ENCODE measurements around the gene ADAM20. TPM values are rescaled to one million over a fixed set of nuclear protein-coding genes. Genes with fewer than 3 reads are reported as not detected.

The ADAM20 gene
- polyA plus RNA-seq, 1 donor (not counting 4 experiments of a cell fraction or from before 2014, with no cell fraction given): 0.09 TPM

DNA sequence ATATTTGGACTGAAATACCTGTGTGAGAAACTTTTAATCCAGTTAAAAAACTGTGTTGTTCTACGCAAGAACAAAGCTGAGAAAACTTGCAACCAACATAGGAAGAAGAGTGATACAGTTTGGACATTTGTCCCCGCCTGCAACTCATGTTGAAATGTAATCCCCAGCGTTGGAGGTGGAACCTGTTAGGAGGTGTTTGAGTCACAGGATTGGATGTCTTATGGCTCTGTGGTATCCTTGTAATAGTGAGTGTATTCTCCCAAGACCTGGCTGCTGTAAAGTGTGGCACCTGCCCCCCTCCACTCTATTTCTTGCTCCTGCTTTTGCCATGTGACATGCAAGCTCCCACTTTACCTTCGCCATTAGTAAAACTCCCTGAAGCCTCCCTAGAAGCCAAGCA, 28.6 kb upstream of the ADAM20 start:
- H3K27ac ChIP-seq (ENCODE audit: control insufficient read depth, insufficient read depth, low read length): no peak overlapping the region
- no peak for FAIRE-seq
- peaks cover 4 to 8% of the 10 kb centered on the region in 2 experiments for H3K36me3 ChIP-seq (ENCODE audit: control insufficient read depth in 2 of 2, extremely low read depth in 1 of 2, insufficient read depth in 2 of 2, low read length in 2 of 2)
- H2AFZ ChIP-seq (ENCODE audit: control insufficient read depth, low read length): no peak overlapping the region
- H3K9ac ChIP-seq (ENCODE audit: control insufficient read depth, extremely low read depth, insufficient read depth, low read length): no peak overlapping the region
- no peak overlapping the region for H3K4me3 ChIP-seq (ENCODE audit: control insufficient read depth in 2 of 3, extremely low read depth in 1 of 3, insufficient read depth in 2 of 3, low read depth in 1 of 3, low read length in 3 of 3)
- dilution Hi-C loops (cut with MboI; ENCODE audit: extremely low pct_ligation_motif_present, low sequenced_read_pairs): no loop called here
- H4K20me1 ChIP-seq (ENCODE audit: control insufficient read depth, extremely low read depth, insufficient read depth, low read length): peaks cover 5% of the 10 kb centered on the region
- no peaks in the 10 kb centered on the region for H3K9me3 ChIP-seq (ENCODE audit: control insufficient read depth, low read depth, low read length)
- no peak for DNase-seq (ENCODE audit: low read depth, low spot score)
- peaks cover 3% of the 10 kb centered on the region for H3K9me1 ChIP-seq (ENCODE audit: control insufficient read depth, extremely low read depth, insufficient read depth, low read length)
- H3K4me2 ChIP-seq (ENCODE audit: control insufficient read depth, extremely low read depth, insufficient read depth, low read depth, low read length): no peak overlapping the region
- TF ChIP-seq CTCF (optimal IDR thresholded peaks at IDR 0.05 in 1 of 3, IDR thresholded peaks at IDR 0.05 in 1 of 3, conservative IDR thresholded peaks at IDR 0.05 in 1 of 3; ENCODE audit: extremely low read depth in 1 of 3, insufficient read depth in 2 of 3, low read length in 3 of 3) (no peak), EZH2 (IDR thresholded peaks at IDR 0.05; ENCODE audit: low read length) (no peak)
- H3K27me3 ChIP-seq (ENCODE audit: control insufficient read depth, extremely low read depth, insufficient read depth, low read length): no peaks in the 10 kb centered on the region
- no peaks in the 10 kb centered on the region for H3K4me1 ChIP-seq (ENCODE audit: control insufficient read depth, extremely low read depth, insufficient read depth, low read length)
- H3K79me2 ChIP-seq (ENCODE audit: control insufficient read depth, insufficient read depth, low read length): no peaks in the 10 kb centered on the region

GRCh38 chr14:70558356-70558755, 23.6 kb upstream of the ADAM20 start:
- Histone ChIP-seq H3K4me1 (ENCODE audit: control insufficient read depth, extremely low read depth, insufficient read depth, low read length) (peaks cover 8% of the 10 kb centered on the region), H3K36me3 (ENCODE audit: control insufficient read depth in 2 of 2, extremely low read depth in 1 of 2, insufficient read depth in 2 of 2, low read length in 2 of 2) (peaks cover 0 to 6% of the 10 kb centered on the region in 2 experiments), H3K9me3 (ENCODE audit: control insufficient read depth, low read depth, low read length) (no peaks in the 10 kb centered on the region), H3K9ac (ENCODE audit: control insufficient read depth, extremely low read depth, insufficient read depth, low read length) (no peak overlapping the region), H2AFZ (ENCODE audit: control insufficient read depth, low read length) (no peak overlapping the region), H4K20me1 (ENCODE audit: control insufficient read depth, extremely low read depth, insufficient read depth, low read length) (no peaks in the 10 kb centered on the region), H3K79me2 (ENCODE audit: control insufficient read depth, insufficient read depth, low read length) (no peaks in the 10 kb centered on the region), H3K9me1 (ENCODE audit: control insufficient read depth, extremely low read depth, insufficient read depth, low read length) (no peaks in the 10 kb centered on the region), H3K27ac (ENCODE audit: control insufficient read depth, insufficient read depth, low read length) (no peak overlapping the region), H3K4me2 (ENCODE audit: control insufficient read depth, extremely low read depth, insufficient read depth, low read depth, low read length) (no peak overlapping the region), H3K4me3 (ENCODE audit: control insufficient read depth in 2 of 3, extremely low read depth in 1 of 3, insufficient read depth in 2 of 3, low read depth in 1 of 3, low read length in 3 of 3) (no peak overlapping the region), H3K27me3 (ENCODE audit: control insufficient read depth, extremely low read depth, insufficient read depth, low read length) (no peaks in the 10 kb centered on the region)
- dilution Hi-C loops (cut with MboI; ENCODE audit: extremely low pct_ligation_motif_present, low sequenced_read_pairs): no loop called here
- FAIRE-seq: no peak
- DNase-seq (ENCODE audit: low read depth, low spot score): no peak
- TF ChIP-seq CTCF (optimal IDR thresholded peaks at IDR 0.05 in 1 of 3, IDR thresholded peaks at IDR 0.05 in 1 of 3, conservative IDR thresholded peaks at IDR 0.05 in 1 of 3; ENCODE audit: extremely low read depth in 1 of 3, insufficient read depth in 2 of 3, low read length in 3 of 3): no peak
- no peak for TF ChIP-seq EZH2 (IDR thresholded peaks at IDR 0.05; ENCODE audit: low read length)

All from keratinocyte (primary cell).